HepG2 (cell line): Measurements from ENCODE around the gene PTPN3. TPM values are rescaled to one million over a fixed set of nuclear protein-coding genes. Genes with fewer than 3 reads are reported as not detected.

Experiments used
- ATAC-seq: fragments of 200-7000 bp; cut with Tn5 transposase; 3 replicates; pipeline ENCODE4 v1.9.1; 2020; ENCODE audit warnings: mild to moderate bottlenecking, moderate library complexity
- BruUV-seq: library from RNA; stranded (reverse); fragments of 400-500 nt; replicated peaks from 2 replicates; lab custom pipeline; 2021; lab: Mats Ljungman, UMichigan
- CTCF ChIA-PET: fragments of 300-600 bp; formaldehyde crosslinking; extraction: SDS; loops from one replicate; lab custom pipeline; 2021; ENCODE audit warnings: low total read pairs, inconsistent platforms, low intra/inter-chr PET ratio; lab: Yijun Ruan, JAX
- POLR2A ChIA-PET: fragments of 350-600 bp; sonication (Branson Sonifier 250); formaldehyde crosslinking; loops from one replicate; lab custom pipeline; 2020; ENCODE audit warnings: antibody characterized with exemption, inconsistent platforms; lab: Yijun Ruan, JAX
- DNase-seq: peaks from one replicate; pipeline ENCODE4 v3.0.0-alpha.2; 2015; ENCODE audit warnings: low spot score
- FAIRE-seq: peaks from 3 replicates; lab custom pipeline; 2011; peaks lifted over from hg19 to GRCh38; lab: Jason Lieb, UNC
- H2AFZ ChIP-seq: one replicate; pipeline ENCODE4 v1.6.1; 2011; ENCODE audit warnings: low read length, inconsistent platforms
- H3K27ac ChIP-seq: fragments of 300-600 bp; 3 replicates; pipeline ENCODE4 v1.8.0; 2011; ENCODE audit warnings: mixed run types, mild to moderate bottlenecking, mixed read lengths, low read length, inconsistent platforms; ENCODE audit not compliant: insufficient read depth; ENCODE audit errors: extremely low read length
- H3K27me3 ChIP-seq, 2 experiments: fragments of 200-600 bp in 1 of 2; 2 replicates in 1 of 2; 3 replicates in 1 of 2; pipeline versions ENCODE4 v1.6.0 to v1.8.0; 2011; ENCODE audit warnings: low read length in 2 of 2, mild to moderate bottlenecking in 2 of 2, moderate library complexity in 2 of 2, inconsistent platforms in 1 of 2; ENCODE audit not compliant: insufficient read depth in 2 of 2, control insufficient read depth in 1 of 2
- H3K36me3 ChIP-seq, 2 experiments: fragments of 200-600 bp in 1 of 2; replicated peaks in 1 of 2; 2 replicates in 1 of 2; 3 replicates in 1 of 2; pipeline versions ENCODE4 v1.5.1 to v1.8.0; 2011; ENCODE audit warnings: low read length in 2 of 2, inconsistent platforms in 1 of 2; ENCODE audit not compliant: insufficient read depth in 2 of 2, control insufficient read depth in 1 of 2
- H3K4me1 ChIP-seq: 2 replicates; pipeline ENCODE4 v1.5.1; 2012; ENCODE audit warnings: low read length, inconsistent platforms; ENCODE audit not compliant: insufficient read depth
- H3K4me2 ChIP-seq: 2 replicates; pipeline ENCODE4 v1.6.0; 2011; ENCODE audit warnings: low read depth, low read length, inconsistent platforms
- H3K4me3 ChIP-seq, 3 experiments: fragments of 200-600 bp in 1 of 3; sonication (generic), shearing (Covaris generic) in 1 of 3; replicated peaks in 1 of 3; 2 replicates each; pipeline ENCODE4 v1.5.1; 2011 to 2016; ENCODE audit warnings: low read length in 3 of 3, inconsistent platforms in 2 of 3, low read depth in 2 of 3, mild to moderate bottlenecking in 2 of 3, control low read depth in 1 of 3, mixed read lengths in 1 of 3; ENCODE audit not compliant: insufficient read depth in 1 of 3
- H3K79me2 ChIP-seq: one replicate; pipeline ENCODE4 v1.6.1; 2011; ENCODE audit warnings: low read length, inconsistent platforms; ENCODE audit not compliant: insufficient read depth
- H3K9ac ChIP-seq: 2 replicates; pipeline ENCODE4 v1.6.0; 2011; ENCODE audit warnings: mild to moderate bottlenecking, low read depth, low read length, inconsistent platforms; ENCODE audit not compliant: insufficient read depth
- H3K9me3 ChIP-seq: 2 replicates; pipeline ENCODE4 v1.5.1; 2012; ENCODE audit warnings: mild to moderate bottlenecking, low read length
- H4K20me1 ChIP-seq: 2 replicates; pipeline ENCODE4 v1.6.0; 2011; ENCODE audit warnings: inconsistent platforms, mild to moderate bottlenecking, low read length, moderate library complexity; ENCODE audit not compliant: insufficient read depth
- AKAP8 ChIP-seq: sonication (generic); formaldehyde crosslinking; IDR thresholded peaks from 2 replicates; pipeline ENCODE4 v1.5.1; 2020; ENCODE audit warnings: mild to moderate bottlenecking, missing genetic modification reagents
- ARNTL ChIP-seq: sonication (generic); formaldehyde crosslinking; IDR thresholded peaks from 2 replicates; pipeline ENCODE4 v1.4.0; 2020; ENCODE audit warnings: mild to moderate bottlenecking, missing genetic modification reagents
- ATF1 ChIP-seq: IDR thresholded peaks from 2 replicates; pipeline ENCODE4 v1.6.1; 2016; ENCODE audit warnings: mild to moderate bottlenecking, control low read depth
- PRPF4 ChIP-seq: fragments of 200-400 bp; formaldehyde crosslinking; IDR thresholded peaks from 2 replicates; pipeline ENCODE4 v1.6.1; 2016; ENCODE audit warnings: low read length, low read depth; ENCODE audit not compliant: poor library complexity, severe bottlenecking
- ZBTB7A ChIP-seq: sonication (generic); formaldehyde crosslinking; IDR thresholded peaks from 2 replicates; pipeline ENCODE4 v1.8.0; 2022; ENCODE audit warnings: mild to moderate bottlenecking, missing genetic modification reagents
- WGBS: methylation state at CpG from one replicate; pipeline ENCODE4 v1.1.6; 2017; ENCODE audit warnings: low lambda C conversion rate; 5-methylcytosine and 5-hydroxymethylcytosine counted together
- in situ Hi-C: cut with HindIII; loops from 2 replicates; pipeline ENCODE4 v1.10.0; 2017; ENCODE audit warnings: low pct_unique_long_range_greater_than_20kb; ENCODE audit not compliant: extremely low pct_ligation_motif_present
- intact Hi-C: fragments of 100-400 bp; cut with micrococcal nuclease; formaldehyde crosslinking; loops from one replicate; pipeline ENCODE4 v1.10.0; 2022; ENCODE audit not compliant: unreplicated experiment
- polyA plus RNA-seq, 8 experiments: library from polyadenylated mRNA; depleted of rRNA in 3 of 8; stranded (reverse) in 7 of 8; unstranded in 1 of 8; fragments of >200 nt; fragmentation: Illumina TruSeq in 4 of 8; extraction: Trizol in 4 of 8; gene quantifications; 2 replicates each; pipeline versions ENCODE4 v1.2.1 to v1.2.3, GENCODE V29; 2011 to 2016; ENCODE audit warnings: low read depth in 4 of 8, missing spikeins in 1 of 8, mixed read lengths in 1 of 8; ENCODE audit not compliant: insufficient read depth in 1 of 8
- total RNA-seq, 5 experiments: library from RNA; depleted of rRNA; stranded (reverse); fragments of >200 nt; fragmentation: Illumina TruSeq; extraction: Trizol; gene quantifications; 2 replicates each; pipeline ENCODE4 v1.2.3, GENCODE V29; 2016; ENCODE audit warnings: low read depth in 1 of 5
- TF ChIP-seq, protein P1 (sequence below): sonication (generic); formaldehyde crosslinking; conservative IDR thresholded peaks from 2 replicates; pipeline ENCODE4 v1.4.0; 2020; ENCODE audit warnings: missing genetic modification reagents
- TF ChIP-seq, protein P2 (sequence below): sonication (generic); formaldehyde crosslinking; IDR thresholded peaks from 2 replicates; pipeline ENCODE4 v1.8.0; 2022; ENCODE audit warnings: mild to moderate bottlenecking, missing genetic modification reagents
- TF ChIP-seq, protein P3 (sequence below): sonication (generic); formaldehyde crosslinking; conservative IDR thresholded peaks from 2 replicates; pipeline ENCODE4 v1.8.0; 2022; ENCODE audit warnings: mild to moderate bottlenecking, moderate library complexity, missing genetic modification reagents
- TF ChIP-seq, protein P4 (sequence below): sonication (generic); formaldehyde crosslinking; IDR thresholded peaks from 2 replicates; pipeline ENCODE4 v1.5.0; 2020; ENCODE audit warnings: mild to moderate bottlenecking, missing genetic modification reagents

The PTPN3 gene
- total and polyA plus RNA-seq, 2 of the 13 experiments (the other 11 are each of a cell fraction or from before 2014, with no cell fraction given): 5.6 to 20.5 TPM

DNA sequence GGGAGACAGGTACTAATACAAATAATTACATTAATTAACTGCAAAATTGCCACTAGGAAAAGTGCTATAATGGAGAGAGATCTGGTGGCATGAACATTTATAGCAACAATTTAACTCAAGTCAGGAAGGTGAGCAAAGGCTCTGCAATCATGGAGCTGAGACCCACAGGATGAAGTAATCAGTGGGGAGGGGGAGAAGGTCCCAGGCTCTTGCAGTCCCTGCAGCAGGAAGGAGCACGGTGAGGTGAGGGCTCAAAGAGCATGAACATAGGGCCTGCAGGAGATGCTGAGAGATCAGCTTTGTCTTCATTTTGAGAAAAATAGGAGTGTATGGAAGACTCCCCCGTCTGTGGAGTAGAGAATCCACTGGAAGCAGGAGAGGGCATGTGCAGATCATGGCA lies 6.5 kb downstream of the PTPN3 start:
- intact Hi-C loops: no loop called here
- Histone ChIP-seq H3K9ac (no peak overlapping the region), H3K27ac (no peak overlapping the region), H3K4me1 (peaks cover 25% of the 10 kb centered on the region), H3K9me3 (no peaks in the 10 kb centered on the region), H3K4me3 (no peak overlapping the region), H3K36me3 (no peaks in the 10 kb centered on the region), H3K27me3 (no peaks in the 10 kb centered on the region)
- ATAC-seq: no peak
- WGBS: 78% methylated on average over 2 of the region's 2 CpGs
- no peak for TF ChIP-seq ARNTL (CRISPR knock-in tag)
- TF ChIP-seq, protein P1, sequence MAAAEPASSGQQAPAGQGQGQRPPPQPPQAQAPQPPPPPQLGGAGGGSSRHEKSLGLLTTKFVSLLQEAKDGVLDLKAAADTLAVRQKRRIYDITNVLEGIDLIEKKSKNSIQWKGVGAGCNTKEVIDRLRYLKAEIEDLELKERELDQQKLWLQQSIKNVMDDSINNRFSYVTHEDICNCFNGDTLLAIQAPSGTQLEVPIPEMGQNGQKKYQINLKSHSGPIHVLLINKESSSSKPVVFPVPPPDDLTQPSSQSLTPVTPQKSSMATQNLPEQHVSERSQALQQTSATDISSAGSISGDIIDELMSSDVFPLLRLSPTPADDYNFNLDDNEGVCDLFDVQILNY (CRISPR knock-in tag): no peak
- TF ChIP-seq, protein P2, sequence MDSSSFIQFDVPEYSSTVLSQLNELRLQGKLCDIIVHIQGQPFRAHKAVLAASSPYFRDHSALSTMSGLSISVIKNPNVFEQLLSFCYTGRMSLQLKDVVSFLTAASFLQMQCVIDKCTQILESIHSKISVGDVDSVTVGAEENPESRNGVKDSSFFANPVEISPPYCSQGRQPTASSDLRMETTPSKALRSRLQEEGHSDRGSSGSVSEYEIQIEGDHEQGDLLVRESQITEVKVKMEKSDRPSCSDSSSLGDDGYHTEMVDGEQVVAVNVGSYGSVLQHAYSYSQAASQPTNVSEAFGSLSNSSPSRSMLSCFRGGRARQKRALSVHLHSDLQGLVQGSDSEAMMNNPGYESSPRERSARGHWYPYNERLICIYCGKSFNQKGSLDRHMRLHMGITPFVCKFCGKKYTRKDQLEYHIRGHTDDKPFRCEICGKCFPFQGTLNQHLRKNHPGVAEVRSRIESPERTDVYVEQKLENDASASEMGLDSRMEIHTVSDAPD (CRISPR knock-in tag): no peak
- TF ChIP-seq ZBTB7A (CRISPR knock-in tag): no peak
- TF ChIP-seq, protein P3, sequence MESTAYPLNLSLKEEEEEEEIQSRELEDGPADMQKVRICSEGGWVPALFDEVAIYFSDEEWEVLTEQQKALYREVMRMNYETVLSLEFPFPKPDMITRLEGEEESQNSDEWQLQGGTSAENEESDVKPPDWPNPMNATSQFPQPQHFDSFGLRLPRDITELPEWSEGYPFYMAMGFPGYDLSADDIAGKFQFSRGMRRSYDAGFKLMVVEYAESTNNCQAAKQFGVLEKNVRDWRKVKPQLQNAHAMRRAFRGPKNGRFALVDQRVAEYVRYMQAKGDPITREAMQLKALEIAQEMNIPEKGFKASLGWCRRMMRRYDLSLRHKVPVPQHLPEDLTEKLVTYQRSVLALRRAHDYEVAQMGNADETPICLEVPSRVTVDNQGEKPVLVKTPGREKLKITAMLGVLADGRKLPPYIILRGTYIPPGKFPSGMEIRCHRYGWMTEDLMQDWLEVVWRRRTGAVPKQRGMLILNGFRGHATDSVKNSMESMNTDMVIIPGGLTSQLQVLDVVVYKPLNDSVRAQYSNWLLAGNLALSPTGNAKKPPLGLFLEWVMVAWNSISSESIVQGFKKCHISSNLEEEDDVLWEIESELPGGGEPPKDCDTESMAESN: no peak
- TF ChIP-seq, protein P4, sequence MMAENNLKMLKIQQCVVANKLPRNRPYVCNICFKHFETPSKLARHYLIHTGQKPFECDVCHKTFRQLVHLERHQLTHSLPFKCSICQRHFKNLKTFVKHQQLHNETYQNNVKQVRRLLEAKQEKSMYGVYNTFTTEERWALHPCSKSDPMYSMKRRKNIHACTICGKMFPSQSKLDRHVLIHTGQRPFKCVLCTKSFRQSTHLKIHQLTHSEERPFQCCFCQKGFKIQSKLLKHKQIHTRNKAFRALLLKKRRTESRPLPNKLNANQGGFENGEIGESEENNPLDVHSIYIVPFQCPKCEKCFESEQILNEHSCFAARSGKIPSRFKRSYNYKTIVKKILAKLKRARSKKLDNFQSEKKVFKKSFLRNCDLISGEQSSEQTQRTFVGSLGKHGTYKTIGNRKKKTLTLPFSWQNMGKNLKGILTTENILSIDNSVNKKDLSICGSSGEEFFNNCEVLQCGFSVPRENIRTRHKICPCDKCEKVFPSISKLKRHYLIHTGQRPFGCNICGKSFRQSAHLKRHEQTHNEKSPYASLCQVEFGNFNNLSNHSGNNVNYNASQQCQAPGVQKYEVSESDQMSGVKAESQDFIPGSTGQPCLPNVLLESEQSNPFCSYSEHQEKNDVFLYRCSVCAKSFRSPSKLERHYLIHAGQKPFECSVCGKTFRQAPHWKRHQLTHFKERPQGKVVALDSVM: no peak
- no peak for TF ChIP-seq PRPF4
- no peak for TF ChIP-seq ATF1 (CRISPR knock-in tag)
- TF ChIP-seq AKAP8 (CRISPR knock-in tag): no peak
- TF ChIP-seq, all 625 proteins: peak for 0
- CTCF ChIA-PET: no interaction called here
- POLR2A ChIA-PET: interaction anchor here (1.6 kb wide), 1 partner anchor 15 kb away, joined by 9 read pairs; no protein-coding TSS in a partner anchor
- no peak overlapping the region for H3K4me2 ChIP-seq
- peaks cover 9% of the 10 kb centered on the region for H3K79me2 ChIP-seq
- DNase-seq (no peak), FAIRE-seq (no peak)
- no peaks in the 10 kb centered on the region for H4K20me1 ChIP-seq
- H2AFZ ChIP-seq: no peak overlapping the region
- in situ Hi-C loops: no loop called here
- no TSS peak for BruUV-seq
